ENCODE data around the gene PREX1.

The PREX1 gene

GRCh38 chr20:48658198-48658476 is 169.7 kb downstream of the PREX1 start:
- Mint-ChIP-seq H3K27ac (peak overlapping the region; percentile 9), H3K36me3 (ENCODE audit: low read depth) (peaks cover 93% of the 10 kb centered on the region)

GRCh38 chr20:48657426-48658197 is 170.2 kb downstream of the PREX1 start:
- Mint-ChIP-seq H3K27me3 (no peaks in the 10 kb centered on the region), H3K9me3 (no peaks in the 10 kb centered on the region), H3K27ac (peak overlapping the region; percentile 9), H3K36me3 (ENCODE audit: low read depth) (peaks cover 93% of the 10 kb centered on the region), H3K4me3 (no peak overlapping the region), H3K4me1 (ENCODE audit: low read depth) (peaks cover 6% of the 10 kb centered on the region)
- peak; percentile 72 for DNase-seq

More at GRCh38 chr20:48658198-48658476, 169.7 kb downstream of the PREX1 start:
- Mint-ChIP-seq H3K9me3 (no peaks in the 10 kb centered on the region), H3K27me3 (no peaks in the 10 kb centered on the region), H3K4me3 (no peak overlapping the region), H3K4me1 (ENCODE audit: low read depth) (peaks cover 6% of the 10 kb centered on the region)
- DNase-seq, result no peak

DNA sequence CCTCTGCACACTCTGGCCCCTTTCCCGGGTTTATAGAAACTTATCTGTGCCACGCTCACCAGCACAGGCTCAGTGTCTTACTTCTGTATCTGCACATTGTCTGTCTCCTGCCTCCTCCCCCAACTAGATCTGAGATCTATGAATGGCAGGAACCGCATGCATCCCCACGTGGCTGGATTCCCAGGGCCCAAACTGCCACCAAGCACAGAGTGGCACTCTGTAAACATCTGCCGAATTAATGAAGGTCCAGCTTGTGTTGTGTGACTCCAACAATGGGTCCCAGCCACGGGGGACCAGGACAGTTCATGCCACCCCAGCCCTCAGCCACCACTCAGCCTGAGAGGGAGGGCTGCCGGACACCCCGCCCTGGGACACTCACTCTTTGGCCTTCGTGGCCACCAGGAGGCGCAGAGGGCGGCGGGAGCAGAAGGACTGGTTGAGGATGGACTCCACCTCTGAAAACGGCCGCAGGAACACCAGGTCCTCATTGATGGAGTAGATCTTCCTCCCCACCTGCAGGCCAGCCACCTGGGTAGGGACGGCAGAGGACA is 171.1 kb downstream of the PREX1 start:
- peaks cover 6% of the 10 kb centered on the region for H3K4me1 Mint-ChIP-seq (ENCODE audit: low read depth)
- H3K36me3 Mint-ChIP-seq (ENCODE audit: low read depth), result peaks cover 93% of the 10 kb centered on the region
- no peaks in the 10 kb centered on the region for H3K9me3 Mint-ChIP-seq
- DNase-seq, result no peak
- H3K4me3 Mint-ChIP-seq, result no peak overlapping the region
- peak overlapping the region; percentile 64 for H3K27ac Mint-ChIP-seq
- no peaks in the 10 kb centered on the region for H3K27me3 Mint-ChIP-seq

GRCh38 chr20:48656137-48656536 is 171.7 kb downstream of the PREX1 start:
- H3K4me1 Mint-ChIP-seq (ENCODE audit: low read depth), result peaks cover 6% of the 10 kb centered on the region
- no peak overlapping the region for H3K4me3 Mint-ChIP-seq
- peak overlapping the region; percentile 64 for H3K27ac Mint-ChIP-seq
- no peak for DNase-seq
- H3K36me3 Mint-ChIP-seq (ENCODE audit: low read depth), result peaks cover 96% of the 10 kb centered on the region
- no peaks in the 10 kb centered on the region for H3K9me3 Mint-ChIP-seq
- H3K27me3 Mint-ChIP-seq, result no peaks in the 10 kb centered on the region

- DNase-seq, result no peak
- Mint-ChIP-seq H3K4me3 (no peak overlapping the region), H3K36me3 (ENCODE audit: low read depth) (peaks cover 99% of the 10 kb centered on the region), H3K4me1 (ENCODE audit: low read depth) (peaks cover 2% of the 10 kb centered on the region), H3K9me3 (no peaks in the 10 kb centered on the region), H3K27ac (no peak overlapping the region), H3K27me3 (no peaks in the 10 kb centered on the region)
Observed at GRCh38 chr20:48653706-48654051, 174.1 kb downstream of the PREX1 start.

GRCh38 chr20:48652961-48653705 is 174.7 kb downstream of the PREX1 start:
- DNase-seq, result no peak
- Mint-ChIP-seq H3K36me3 (ENCODE audit: low read depth) (peaks cover 99% of the 10 kb centered on the region), H3K4me1 (ENCODE audit: low read depth) (peaks cover 2% of the 10 kb centered on the region), H3K27ac (no peak overlapping the region), H3K27me3 (no peaks in the 10 kb centered on the region), H3K9me3 (no peaks in the 10 kb centered on the region), H3K4me3 (no peak overlapping the region)

- Mint-ChIP-seq H3K36me3 (ENCODE audit: low read depth) (peaks cover 97% of the 10 kb centered on the region), H3K9me3 (no peaks in the 10 kb centered on the region), H3K27me3 (no peaks in the 10 kb centered on the region), H3K4me3 (no peak overlapping the region), H3K4me1 (ENCODE audit: low read depth) (no peaks in the 10 kb centered on the region), H3K27ac (peak overlapping the region; percentile 26)
- DNase-seq, result no peak
Observed at GRCh38 chr20:48651960-48652359, 175.8 kb downstream of the PREX1 start.

DNA sequence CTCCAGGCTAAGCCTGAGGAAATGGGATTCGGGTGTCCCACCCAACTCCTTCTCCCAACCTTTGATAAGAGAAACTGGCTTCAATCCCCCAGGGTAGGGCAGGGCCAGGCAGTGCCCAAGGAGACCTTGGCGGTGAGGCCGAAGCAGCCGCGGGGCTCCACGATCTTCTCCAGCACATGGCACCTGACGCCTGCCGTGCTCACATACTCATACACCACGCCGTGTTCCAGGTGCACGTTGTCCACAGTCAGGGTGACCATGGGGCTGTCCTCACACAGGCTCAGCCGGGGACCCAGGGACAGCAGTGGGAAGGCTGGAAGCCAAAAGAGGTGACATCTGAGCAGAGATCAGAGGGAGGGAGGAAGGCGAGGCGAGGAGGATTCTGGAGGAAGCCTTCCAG is 176.5 kb downstream of the PREX1 start:
- no peaks in the 10 kb centered on the region for H3K4me1 Mint-ChIP-seq (ENCODE audit: low read depth)
- no peak for DNase-seq
- H3K36me3 Mint-ChIP-seq (ENCODE audit: low read depth), result peaks cover 94% of the 10 kb centered on the region
- H3K9me3 Mint-ChIP-seq, result no peaks in the 10 kb centered on the region
- H3K4me3 Mint-ChIP-seq, result no peak overlapping the region
- no peaks in the 10 kb centered on the region for H3K27me3 Mint-ChIP-seq
- peak overlapping the region; percentile 13 for H3K27ac Mint-ChIP-seq

- Mint-ChIP-seq H3K27ac (no peak overlapping the region), H3K4me3 (no peak overlapping the region), H3K9me3 (no peaks in the 10 kb centered on the region), H3K36me3 (ENCODE audit: low read depth) (peaks cover 94% of the 10 kb centered on the region), H3K27me3 (no peaks in the 10 kb centered on the region), H3K4me1 (ENCODE audit: low read depth) (no peaks in the 10 kb centered on the region)
- no peak for DNase-seq
Observed at GRCh38 chr20:48649868-48650267, 177.9 kb downstream of the PREX1 start.

DNA sequence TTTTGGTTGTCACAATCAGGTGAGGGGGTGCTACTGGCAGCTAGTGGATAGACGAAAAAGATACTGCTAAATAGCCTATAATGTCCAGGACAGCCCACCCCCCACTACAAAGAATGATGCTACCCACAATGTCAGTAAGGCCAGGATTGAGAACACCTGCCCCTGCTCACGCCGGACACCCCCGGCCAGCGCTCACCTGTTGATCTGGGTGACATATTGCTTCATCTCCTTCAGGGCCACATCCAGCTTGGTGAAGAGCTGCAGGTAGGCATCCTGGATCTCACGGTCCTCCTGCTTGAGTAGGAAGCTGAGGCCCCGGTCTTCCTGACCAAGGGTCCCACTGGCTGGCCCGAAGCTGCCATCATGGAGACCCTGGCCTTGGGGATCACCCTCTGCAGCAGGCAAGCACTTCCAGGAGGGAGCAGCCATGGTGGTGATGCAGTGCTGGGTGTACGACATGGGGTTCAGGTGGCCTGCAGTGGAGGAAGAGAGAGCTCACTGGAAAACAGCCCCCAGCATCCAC is 178.6 kb downstream of the PREX1 start:
- Mint-ChIP-seq H3K27me3 (no peaks in the 10 kb centered on the region), H3K4me3 (no peak overlapping the region), H3K36me3 (ENCODE audit: low read depth) (peaks cover 94% of the 10 kb centered on the region), H3K9me3 (no peaks in the 10 kb centered on the region), H3K27ac (no peak overlapping the region), H3K4me1 (ENCODE audit: low read depth) (no peaks in the 10 kb centered on the region)
- no peak for DNase-seq

DNA sequence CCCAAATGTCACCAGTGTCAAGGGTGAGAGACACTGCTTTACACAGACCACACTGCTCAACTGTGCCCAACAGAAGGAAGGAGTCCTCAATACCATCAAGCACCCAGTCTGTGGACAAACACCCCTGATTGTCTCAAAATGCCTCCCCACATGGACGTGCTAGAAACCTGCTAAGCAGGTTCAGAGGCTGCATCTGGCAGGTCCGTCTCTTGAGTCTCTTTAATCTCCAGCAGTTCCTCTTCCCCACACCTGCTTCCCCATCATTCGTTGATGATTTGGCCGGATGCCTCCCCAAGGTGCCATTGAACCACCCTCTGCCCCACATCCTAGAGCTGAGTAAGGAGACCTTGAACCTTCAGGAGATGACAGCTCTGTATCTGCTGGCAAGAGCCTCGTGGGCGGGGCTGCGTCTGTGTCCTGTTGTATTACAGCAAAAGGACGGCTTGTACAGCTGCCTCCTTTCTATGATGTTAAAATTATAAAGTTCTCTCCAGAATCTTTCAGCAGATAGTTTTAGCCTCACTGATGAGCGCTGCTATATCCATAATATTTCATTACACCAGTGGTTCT is 179.2 kb downstream of the PREX1 start:
- Mint-ChIP-seq H3K9me3 (no peaks in the 10 kb centered on the region), H3K4me1 (ENCODE audit: low read depth) (no peaks in the 10 kb centered on the region), H3K27ac (peak overlapping the region; percentile 1), H3K27me3 (no peaks in the 10 kb centered on the region), H3K36me3 (ENCODE audit: low read depth) (peaks cover 93% of the 10 kb centered on the region), H3K4me3 (no peak overlapping the region)
- no peak for DNase-seq

- H3K4me3 Mint-ChIP-seq, result no peak overlapping the region
- H3K4me1 Mint-ChIP-seq (ENCODE audit: low read depth), result no peaks in the 10 kb centered on the region
- no peak for DNase-seq
- H3K36me3 Mint-ChIP-seq (ENCODE audit: low read depth), result peaks cover 86% of the 10 kb centered on the region
- no peaks in the 10 kb centered on the region for H3K9me3 Mint-ChIP-seq
- H3K27ac Mint-ChIP-seq, result no peak overlapping the region
- H3K27me3 Mint-ChIP-seq, result no peaks in the 10 kb centered on the region
Observed at GRCh38 chr20:48647858-48648257, 179.9 kb downstream of the PREX1 start.

GRCh38 chr20:48645666-48646065 is 182.1 kb downstream of the PREX1 start:
- Mint-ChIP-seq H3K27ac (peak overlapping the region; percentile 38), H3K9me3 (no peaks in the 10 kb centered on the region), H3K4me1 (ENCODE audit: low read depth) (no peaks in the 10 kb centered on the region), H3K4me3 (no peak overlapping the region), H3K36me3 (ENCODE audit: low read depth) (peaks cover 78% of the 10 kb centered on the region), H3K27me3 (no peaks in the 10 kb centered on the region)
- no peak for DNase-seq

DNA sequence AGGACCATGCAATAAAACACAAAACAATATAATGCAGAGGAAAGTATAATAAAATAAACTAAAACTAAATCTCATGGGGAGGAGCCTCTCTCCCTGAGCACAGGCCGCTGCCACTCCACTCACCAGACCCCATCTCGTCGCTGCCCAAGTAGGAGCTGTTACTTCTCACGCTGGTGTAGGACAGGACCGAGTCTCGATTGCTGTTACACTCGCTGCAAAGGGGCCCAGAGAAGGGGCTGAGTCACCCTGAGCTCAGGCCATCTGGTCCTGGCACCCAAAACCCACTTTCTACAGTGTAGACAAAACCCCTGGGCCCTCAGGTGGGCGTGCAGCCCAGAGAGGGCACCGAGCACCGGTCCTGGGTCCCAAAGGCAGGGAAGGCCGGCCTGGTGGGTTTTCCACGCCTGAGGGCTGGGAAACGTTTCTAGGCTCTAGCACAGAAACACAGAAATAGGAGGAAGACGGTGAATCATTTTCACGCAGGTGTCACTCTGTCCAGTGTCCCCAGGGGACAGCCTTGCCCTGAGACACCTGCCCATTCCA is 183.4 kb downstream of the PREX1 start:
- H3K27me3 Mint-ChIP-seq, result no peaks in the 10 kb centered on the region
- H3K4me1 Mint-ChIP-seq (ENCODE audit: low read depth), result no peaks in the 10 kb centered on the region
- peaks cover 77% of the 10 kb centered on the region for H3K36me3 Mint-ChIP-seq (ENCODE audit: low read depth)
- no peak overlapping the region for H3K4me3 Mint-ChIP-seq
- H3K27ac Mint-ChIP-seq, result peak overlapping the region; percentile 47
- H3K9me3 Mint-ChIP-seq, result no peaks in the 10 kb centered on the region
- no peak for DNase-seq
